Osteocyte (in vitro differentiated cells): ENCODE data around the gene SLX4IP. TPM values are rescaled to one million over a fixed set of nuclear protein-coding genes. Genes with fewer than 3 reads are reported as not detected.

Experiments used
- DNase-seq: peaks from one replicate; pipeline ENCODE4 v3.0.0; 2021; ENCODE audit warnings: mixed read lengths; ENCODE audit not compliant: unreplicated experiment; ENCODE audit errors: extremely low spot score
- H3K27ac Mint-ChIP-seq: one replicate; pipeline ENCODE4 v1.8.0; 2021; ENCODE audit warnings: mild to moderate bottlenecking, mixed read lengths; ENCODE audit not compliant: unreplicated experiment
- H3K27me3 Mint-ChIP-seq: one replicate; pipeline ENCODE4 v1.8.0; 2021; ENCODE audit warnings: mixed read lengths; ENCODE audit not compliant: unreplicated experiment
- H3K36me3 Mint-ChIP-seq: one replicate; pipeline ENCODE4 v1.8.0; 2021; ENCODE audit warnings: mixed read lengths; ENCODE audit not compliant: unreplicated experiment
- H3K4me1 Mint-ChIP-seq: one replicate; pipeline ENCODE4 v1.8.0; 2021; ENCODE audit warnings: mixed read lengths; ENCODE audit not compliant: unreplicated experiment
- H3K4me3 Mint-ChIP-seq: one replicate; pipeline ENCODE4 v1.8.0; 2021; ENCODE audit warnings: mild to moderate bottlenecking, moderate library complexity, mixed read lengths; ENCODE audit not compliant: unreplicated experiment
- H3K9me3 Mint-ChIP-seq: one replicate; pipeline ENCODE4 v1.8.0; 2021; ENCODE audit warnings: mixed read lengths; ENCODE audit not compliant: unreplicated experiment
- total RNA-seq: library from RNA; stranded (reverse); gene quantifications from 2 replicates; pipeline ENCODE4 v1.2.1, GENCODE V29; 2021
- TF ChIP-seq, protein P1 (sequence below): fragments of 200-600 bp; sonication (generic); IDR thresholded peaks from 2 replicates; pipeline ENCODE4 v1.5.0; 2021; ENCODE audit warnings: antibody characterized with exemption, mild to moderate bottlenecking, moderate library complexity

SLX4IP gene
- total RNA-seq, 1 donor from 2014 or later: 5.4 TPM

DNA sequence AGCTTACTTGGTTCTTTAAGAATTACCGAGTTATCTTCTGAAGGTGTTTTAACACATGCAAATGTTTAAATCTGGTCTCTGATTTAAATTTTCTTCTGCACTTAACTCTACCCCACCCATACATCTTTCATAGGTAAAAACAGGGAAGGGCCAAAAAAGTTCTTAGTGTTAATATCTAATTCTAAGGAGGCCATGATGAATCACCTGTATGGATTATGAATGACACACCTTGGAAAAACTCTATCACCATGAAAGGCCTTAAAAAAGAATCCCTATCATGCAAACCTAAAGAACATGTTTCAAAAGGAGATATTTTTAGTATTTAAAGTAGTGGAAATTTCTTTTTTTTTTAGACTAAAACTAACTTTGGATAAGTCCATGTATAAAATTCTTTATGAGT lies 54.7 kb downstream of the SLX4IP start:
- no peak overlapping the region for H3K4me3 Mint-ChIP-seq
- H3K27me3 Mint-ChIP-seq: no peaks in the 10 kb centered on the region
- H3K36me3 Mint-ChIP-seq: no peaks in the 10 kb centered on the region
- no peak for DNase-seq
- no peaks in the 10 kb centered on the region for H3K9me3 Mint-ChIP-seq
- TF ChIP-seq, protein P1, sequence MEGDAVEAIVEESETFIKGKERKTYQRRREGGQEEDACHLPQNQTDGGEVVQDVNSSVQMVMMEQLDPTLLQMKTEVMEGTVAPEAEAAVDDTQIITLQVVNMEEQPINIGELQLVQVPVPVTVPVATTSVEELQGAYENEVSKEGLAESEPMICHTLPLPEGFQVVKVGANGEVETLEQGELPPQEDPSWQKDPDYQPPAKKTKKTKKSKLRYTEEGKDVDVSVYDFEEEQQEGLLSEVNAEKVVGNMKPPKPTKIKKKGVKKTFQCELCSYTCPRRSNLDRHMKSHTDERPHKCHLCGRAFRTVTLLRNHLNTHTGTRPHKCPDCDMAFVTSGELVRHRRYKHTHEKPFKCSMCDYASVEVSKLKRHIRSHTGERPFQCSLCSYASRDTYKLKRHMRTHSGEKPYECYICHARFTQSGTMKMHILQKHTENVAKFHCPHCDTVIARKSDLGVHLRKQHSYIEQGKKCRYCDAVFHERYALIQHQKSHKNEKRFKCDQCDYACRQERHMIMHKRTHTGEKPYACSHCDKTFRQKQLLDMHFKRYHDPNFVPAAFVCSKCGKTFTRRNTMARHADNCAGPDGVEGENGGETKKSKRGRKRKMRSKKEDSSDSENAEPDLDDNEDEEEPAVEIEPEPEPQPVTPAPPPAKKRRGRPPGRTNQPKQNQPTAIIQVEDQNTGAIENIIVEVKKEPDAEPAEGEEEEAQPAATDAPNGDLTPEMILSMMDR: no peak
- no peak overlapping the region for H3K27ac Mint-ChIP-seq
- peaks cover 14% of the 10 kb centered on the region for H3K4me1 Mint-ChIP-seq

DNA sequence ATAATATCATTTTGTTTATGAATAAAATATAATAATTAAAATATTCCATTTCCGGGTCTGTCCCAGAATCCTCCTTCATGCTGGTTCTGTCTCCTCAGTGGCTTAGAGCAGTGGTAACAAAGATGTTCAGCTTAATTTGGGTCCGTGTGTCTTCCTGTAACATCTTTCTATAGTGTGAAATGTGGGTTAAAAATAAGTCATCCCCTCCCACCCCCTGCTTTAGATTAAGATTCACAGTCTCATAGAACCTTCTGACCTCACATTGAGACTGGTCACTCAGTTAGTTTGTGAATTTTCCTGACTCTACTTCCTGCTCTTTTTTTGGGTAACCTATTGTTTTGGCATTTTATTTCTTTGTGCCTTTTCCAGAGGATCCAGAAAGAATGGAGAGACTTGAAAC lies 55.2 kb downstream of the SLX4IP start:
- no peaks in the 10 kb centered on the region for H3K9me3 Mint-ChIP-seq
- no peaks in the 10 kb centered on the region for H3K27me3 Mint-ChIP-seq
- DNase-seq: no peak
- H3K36me3 Mint-ChIP-seq: no peaks in the 10 kb centered on the region
- no peak overlapping the region for H3K4me3 Mint-ChIP-seq
- TF ChIP-seq, protein P1: no peak
- H3K27ac Mint-ChIP-seq: no peak overlapping the region
- H3K4me1 Mint-ChIP-seq: peaks cover 14% of the 10 kb centered on the region

DNA sequence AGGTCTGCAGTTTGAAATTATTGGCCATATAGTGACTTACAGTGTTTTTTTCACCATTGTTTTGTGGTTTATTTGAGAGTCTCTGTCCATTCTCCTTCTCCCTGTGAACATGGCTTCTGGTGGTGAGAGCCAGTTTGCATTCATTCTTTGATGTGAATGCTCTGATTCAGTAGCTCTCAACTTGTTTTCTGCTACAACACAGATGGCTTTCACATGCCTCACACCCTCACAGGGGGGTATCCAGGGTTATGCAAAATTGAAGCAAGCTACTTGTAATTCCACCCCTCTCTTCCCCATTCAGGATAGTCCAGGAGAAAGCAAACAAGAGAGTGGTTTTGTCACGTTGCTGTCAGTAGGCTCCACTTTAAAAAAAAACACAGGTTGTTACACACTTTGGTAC lies 55.6 kb downstream of the SLX4IP start:
- DNase-seq: no peak
- no peaks in the 10 kb centered on the region for H3K9me3 Mint-ChIP-seq
- H3K27ac Mint-ChIP-seq: no peak overlapping the region

DNA sequence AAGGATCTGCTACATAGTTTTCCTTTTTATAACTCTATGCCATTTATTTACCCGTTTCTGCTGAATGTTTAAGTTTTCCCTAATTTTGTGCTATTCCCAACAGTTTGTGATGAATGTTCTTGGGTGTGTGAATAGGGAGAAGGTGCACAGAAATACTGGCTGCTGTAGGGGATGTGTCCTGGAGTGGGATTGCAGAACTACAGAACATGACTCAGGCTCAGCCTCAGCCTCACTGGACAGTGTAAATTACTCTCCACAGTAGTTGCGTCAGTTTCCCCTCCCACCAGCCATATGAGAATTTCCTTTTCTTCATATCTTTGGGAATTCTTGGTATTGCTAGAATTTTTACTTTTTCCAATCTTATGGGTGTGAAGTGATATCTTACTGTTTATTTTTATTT lies 57.0 kb downstream of the SLX4IP start:
- TF ChIP-seq, protein P1: no peak
- H3K4me1 Mint-ChIP-seq: peaks cover 14% of the 10 kb centered on the region
- H3K36me3 Mint-ChIP-seq: no peaks in the 10 kb centered on the region
- no peaks in the 10 kb centered on the region for H3K27me3 Mint-ChIP-seq
- no peak overlapping the region for H3K4me3 Mint-ChIP-seq
- no peaks in the 10 kb centered on the region for H3K9me3 Mint-ChIP-seq
- DNase-seq: no peak
- H3K27ac Mint-ChIP-seq: no peak overlapping the region

More for the DNA sequence above, 55.6 kb downstream of the SLX4IP start:
- H3K27me3 Mint-ChIP-seq: no peaks in the 10 kb centered on the region
- TF ChIP-seq, protein P1: no peak
- H3K4me3 Mint-ChIP-seq: no peak overlapping the region
- peaks cover 14% of the 10 kb centered on the region for H3K4me1 Mint-ChIP-seq
- H3K36me3 Mint-ChIP-seq: no peaks in the 10 kb centered on the region

DNA sequence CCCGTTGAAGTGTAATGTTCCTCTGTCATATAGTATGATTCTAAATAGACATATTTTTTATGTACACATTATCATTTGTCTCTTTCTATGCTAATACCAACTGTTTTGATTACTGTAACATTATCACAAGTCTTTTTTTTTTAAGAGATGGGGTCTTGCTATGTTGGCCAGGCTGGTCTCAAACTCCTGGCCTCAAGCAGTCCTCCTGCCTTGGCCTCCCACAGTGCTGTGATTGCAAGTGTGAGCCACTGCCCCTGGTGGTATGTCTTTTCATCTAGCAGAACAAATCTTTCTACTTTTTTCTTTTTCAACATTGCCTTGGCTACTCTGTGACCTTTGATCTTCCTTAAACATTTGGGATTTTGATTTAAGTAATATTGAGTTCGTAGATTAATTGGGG lies 57.7 kb downstream of the SLX4IP start:
- no peak for DNase-seq
- no peaks in the 10 kb centered on the region for H3K36me3 Mint-ChIP-seq
- peaks cover 6% of the 10 kb centered on the region for H3K4me1 Mint-ChIP-seq
- no peak overlapping the region for H3K4me3 Mint-ChIP-seq
- H3K27ac Mint-ChIP-seq: no peak overlapping the region
- no peaks in the 10 kb centered on the region for H3K9me3 Mint-ChIP-seq
- H3K27me3 Mint-ChIP-seq: no peaks in the 10 kb centered on the region
- TF ChIP-seq, protein P1: no peak
